Measurements from ENCODE around the gene LEAP2.

DNA sequence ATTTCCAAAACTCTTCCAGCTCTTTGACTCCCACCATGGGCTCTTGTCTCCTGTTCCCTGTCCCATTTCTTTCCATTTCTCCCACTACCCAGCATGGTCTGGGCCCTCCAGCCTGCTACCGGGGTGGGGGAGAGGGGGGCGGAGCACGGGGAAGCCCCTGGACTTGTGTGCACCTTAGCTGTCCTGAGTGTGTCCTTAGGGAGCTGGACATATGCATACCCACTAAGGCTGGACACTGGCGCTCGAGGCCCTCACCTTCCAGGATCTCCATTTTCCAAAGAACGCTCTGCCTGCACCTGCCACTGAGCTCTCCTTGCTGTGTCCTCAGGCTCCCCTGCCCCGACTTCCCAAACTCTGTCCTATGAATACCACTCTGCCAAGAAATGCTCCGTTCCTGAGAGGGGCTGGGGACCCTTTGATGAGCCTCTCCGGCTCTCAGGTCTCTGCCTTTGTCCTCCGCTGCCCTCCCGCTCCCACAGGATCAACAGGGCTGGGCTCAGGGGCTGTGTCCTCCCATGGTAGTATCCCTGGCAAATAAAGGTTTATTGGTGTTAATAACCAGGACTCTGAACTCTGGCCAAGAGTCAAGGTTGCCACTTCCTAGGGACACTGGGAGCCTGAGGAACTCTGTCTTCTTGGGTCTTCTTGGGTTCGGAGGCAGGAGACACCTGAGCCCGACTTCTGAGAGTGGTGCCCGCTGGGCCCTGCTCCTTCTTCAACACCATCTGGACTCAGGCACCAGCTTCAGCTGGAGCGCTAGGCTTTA lies 42.2 kb upstream of the LEAP2 start:
- no peak for TF ChIP-seq REST (tag by site-specific recombination; IDR thresholded peaks at IDR 0.05)
- TF ChIP-seq, protein P1, sequence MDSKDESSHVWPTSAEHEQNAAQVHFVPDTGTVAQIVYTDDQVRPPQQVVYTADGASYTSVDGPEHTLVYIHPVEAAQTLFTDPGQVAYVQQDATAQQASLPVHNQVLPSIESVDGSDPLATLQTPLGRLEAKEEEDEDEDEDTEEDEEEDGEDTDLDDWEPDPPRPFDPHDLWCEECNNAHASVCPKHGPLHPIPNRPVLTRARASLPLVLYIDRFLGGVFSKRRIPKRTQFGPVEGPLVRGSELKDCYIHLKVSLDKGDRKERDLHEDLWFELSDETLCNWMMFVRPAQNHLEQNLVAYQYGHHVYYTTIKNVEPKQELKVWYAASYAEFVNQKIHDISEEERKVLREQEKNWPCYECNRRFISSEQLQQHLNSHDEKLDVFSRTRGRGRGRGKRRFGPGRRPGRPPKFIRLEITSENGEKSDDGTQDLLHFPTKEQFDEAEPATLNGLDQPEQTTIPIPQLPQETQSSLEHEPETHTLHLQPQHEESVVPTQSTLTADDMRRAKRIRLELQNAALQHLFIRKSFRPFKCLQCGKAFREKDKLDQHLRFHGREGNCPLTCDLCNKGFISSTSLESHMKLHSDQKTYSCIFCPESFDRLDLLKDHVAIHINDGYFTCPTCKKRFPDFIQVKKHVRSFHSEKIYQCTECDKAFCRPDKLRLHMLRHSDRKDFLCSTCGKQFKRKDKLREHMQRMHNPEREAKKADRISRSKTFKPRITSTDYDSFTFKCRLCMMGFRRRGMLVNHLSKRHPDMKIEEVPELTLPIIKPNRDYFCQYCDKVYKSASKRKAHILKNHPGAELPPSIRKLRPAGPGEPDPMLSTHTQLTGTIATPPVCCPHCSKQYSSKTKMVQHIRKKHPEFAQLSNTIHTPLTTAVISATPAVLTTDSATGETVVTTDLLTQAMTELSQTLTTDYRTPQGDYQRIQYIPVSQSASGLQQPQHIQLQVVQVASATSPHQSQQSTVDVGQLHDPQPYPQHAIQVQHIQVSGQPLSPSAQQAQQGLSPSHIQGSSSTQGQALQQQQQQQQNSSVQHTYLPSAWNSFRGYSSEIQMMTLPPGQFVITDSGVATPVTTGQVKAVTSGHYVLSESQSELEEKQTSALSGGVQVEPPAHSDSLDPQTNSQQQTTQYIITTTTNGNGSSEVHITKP (tag by site-specific recombination; IDR thresholded peaks at IDR 0.05) = no peak
- TF ChIP-seq, protein P2, sequence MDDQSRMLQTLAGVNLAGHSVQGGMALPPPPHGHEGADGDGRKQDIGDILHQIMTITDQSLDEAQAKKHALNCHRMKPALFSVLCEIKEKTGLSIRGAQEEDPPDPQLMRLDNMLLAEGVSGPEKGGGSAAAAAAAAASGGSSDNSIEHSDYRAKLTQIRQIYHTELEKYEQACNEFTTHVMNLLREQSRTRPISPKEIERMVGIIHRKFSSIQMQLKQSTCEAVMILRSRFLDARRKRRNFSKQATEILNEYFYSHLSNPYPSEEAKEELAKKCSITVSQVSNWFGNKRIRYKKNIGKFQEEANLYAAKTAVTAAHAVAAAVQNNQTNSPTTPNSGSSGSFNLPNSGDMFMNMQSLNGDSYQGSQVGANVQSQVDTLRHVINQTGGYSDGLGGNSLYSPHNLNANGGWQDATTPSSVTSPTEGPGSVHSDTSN (CRISPR knock-in tag; IDR thresholded peaks at IDR 0.05) = no peak
- TF ChIP-seq KLF16 (tag by site-specific recombination; IDR thresholded peaks at IDR 0.05) = no peak
- no peak for TF ChIP-seq CTCF (tag by site-specific recombination; IDR thresholded peaks at IDR 0.05)
- no peak for TF ChIP-seq ZNF311 (tag by site-specific recombination; IDR thresholded peaks at IDR 0.05; ENCODE audit: borderline replicate concordance)
- TF ChIP-seq ZNF488 (tag by site-specific recombination; IDR thresholded peaks at IDR 0.05) = no peak
- no peak for TF ChIP-seq ZNF843 (tag by site-specific recombination; IDR thresholded peaks at IDR 0.05)
- TF ChIP-seq ZNF138 (tag by site-specific recombination; IDR thresholded peaks at IDR 0.05; ENCODE audit: borderline replicate concordance) = no peak
- no peak for TF ChIP-seq ZNF214 (tag by site-specific recombination; IDR thresholded peaks at IDR 0.05; ENCODE audit: borderline replicate concordance)
- no peak for TF ChIP-seq GLIS1 (tag by site-specific recombination; IDR thresholded peaks at IDR 0.05)
- TF ChIP-seq ZNF555 (tag by site-specific recombination; conservative IDR thresholded peaks at IDR 0.05) = no peak
